Daoy (cell line): ENCODE measurements around the gene TTC9B. TPM values are rescaled to one million over a fixed set of nuclear protein-coding genes. Genes with fewer than 3 reads are reported as not detected.

Experiments used
- DNase-seq: peaks from one replicate; pipeline ENCODE4 v3.0.0-alpha.2; 2015; ENCODE audit warnings: low read depth
- total RNA-seq: library from RNA; depleted of rRNA; stranded (reverse); fragments of >200 nt; shearing (Covaris generic); gene quantifications from 2 replicates; pipeline ENCODE4 v1.2.3, GENCODE V29; 2014

The TTC9B gene
- total RNA-seq, 1 experiment from 2014 or later = not detected

DNA sequence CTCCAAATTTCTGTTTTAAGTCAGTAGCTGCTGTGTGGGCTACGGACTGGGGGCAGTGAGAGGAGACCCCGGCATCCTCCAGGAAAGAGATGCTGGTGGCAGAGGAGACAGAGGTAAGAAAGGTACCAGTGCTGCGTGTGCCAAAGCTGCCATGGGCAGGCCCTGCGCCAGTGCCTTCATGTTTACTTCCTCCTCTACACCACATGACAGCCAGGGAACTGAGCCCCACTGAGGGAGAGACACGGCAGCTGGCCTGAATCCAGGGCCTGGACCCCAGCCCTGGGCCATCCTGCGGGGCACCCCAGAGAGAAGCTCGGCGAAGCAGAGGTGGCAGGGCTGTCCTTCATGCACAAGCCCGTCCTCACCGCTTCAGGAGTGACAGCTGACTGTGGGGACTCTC lies 31.0 kb upstream of the TTC9B start:
- no peak for DNase-seq

DNA sequence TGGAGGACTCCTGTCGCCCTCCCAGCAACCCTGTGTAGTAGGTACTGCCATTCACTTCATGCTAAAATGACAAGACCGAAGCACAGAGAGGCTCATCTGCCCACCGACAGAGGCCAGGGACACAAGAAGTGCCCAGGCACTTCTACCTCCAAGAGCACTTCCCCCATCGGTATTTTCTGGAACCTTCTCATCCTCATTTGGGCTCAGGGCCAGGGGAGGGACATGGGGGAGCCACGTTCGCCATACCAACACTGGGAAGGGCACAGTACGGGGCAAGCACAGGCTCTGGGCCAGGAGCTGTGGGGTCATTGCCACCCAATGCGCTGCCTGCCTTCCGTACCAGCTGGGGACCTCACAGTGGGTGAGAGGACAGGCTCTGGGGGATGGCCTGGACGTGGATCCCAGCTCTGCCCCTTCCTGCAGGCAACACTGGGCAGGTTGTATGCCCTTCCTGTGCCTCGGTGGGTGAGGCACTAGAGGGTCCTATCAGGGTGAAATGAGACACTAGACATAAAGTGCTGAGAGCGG lies 29.6 kb upstream of the TTC9B start:
- no peak for DNase-seq

DNA sequence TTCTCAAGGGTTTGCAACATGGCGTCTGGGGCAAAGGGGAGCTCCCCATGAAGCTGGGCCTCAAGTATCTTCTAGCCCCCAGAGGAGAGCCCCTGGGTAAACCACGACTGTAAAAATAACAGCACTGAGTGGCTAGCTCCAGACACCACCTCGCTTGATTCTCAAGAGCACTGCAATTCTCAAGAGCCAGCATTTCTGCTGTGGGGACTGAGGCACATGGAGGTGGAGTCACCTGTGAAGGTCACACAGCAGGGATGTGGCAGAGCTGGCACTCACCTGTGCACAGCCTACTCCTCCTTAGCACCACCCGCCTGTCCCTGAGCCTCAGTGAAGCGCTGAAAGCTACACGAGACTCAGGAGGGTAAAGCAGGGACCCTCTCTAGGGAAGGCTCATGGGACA lies 29.0 kb upstream of the TTC9B start:
- DNase-seq = no peak

DNA sequence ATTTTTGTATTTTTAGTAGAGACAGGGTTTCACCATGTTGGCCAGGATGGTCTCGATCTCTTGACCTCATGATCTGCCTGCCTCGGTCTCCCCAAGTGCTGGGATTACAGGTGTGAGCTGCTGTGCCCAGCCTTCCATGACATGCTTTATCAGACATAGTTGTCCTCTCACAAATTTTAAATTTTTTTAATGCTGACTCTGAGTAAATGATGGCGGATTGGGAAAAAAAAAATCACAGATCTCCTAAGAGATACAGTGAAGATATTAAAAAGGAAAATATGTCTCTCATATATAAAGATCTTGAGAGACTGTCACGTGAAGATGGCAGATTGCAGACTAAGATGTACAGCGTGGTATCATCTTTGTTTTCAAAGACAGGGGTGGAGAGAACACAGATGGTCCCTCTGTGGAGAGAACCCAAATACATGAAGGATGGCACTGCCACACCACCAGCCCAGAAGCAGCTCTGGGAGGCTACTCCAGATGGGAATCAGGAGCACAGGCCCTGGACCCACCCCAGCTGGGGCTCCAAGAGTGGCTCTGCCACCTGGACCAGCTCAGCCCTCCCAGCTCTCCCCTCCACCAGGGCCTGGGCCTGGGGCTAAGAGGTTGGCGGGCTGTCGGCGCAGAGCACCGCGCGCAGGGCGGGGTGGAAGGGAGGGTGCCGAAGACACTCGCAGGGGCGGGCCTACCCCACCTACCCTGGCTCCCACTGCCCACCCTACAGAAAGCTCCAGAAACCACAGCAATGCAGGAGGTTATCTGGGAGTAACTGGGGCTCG lies 28.3 kb upstream of the TTC9B start:
- no peak for DNase-seq

DNA sequence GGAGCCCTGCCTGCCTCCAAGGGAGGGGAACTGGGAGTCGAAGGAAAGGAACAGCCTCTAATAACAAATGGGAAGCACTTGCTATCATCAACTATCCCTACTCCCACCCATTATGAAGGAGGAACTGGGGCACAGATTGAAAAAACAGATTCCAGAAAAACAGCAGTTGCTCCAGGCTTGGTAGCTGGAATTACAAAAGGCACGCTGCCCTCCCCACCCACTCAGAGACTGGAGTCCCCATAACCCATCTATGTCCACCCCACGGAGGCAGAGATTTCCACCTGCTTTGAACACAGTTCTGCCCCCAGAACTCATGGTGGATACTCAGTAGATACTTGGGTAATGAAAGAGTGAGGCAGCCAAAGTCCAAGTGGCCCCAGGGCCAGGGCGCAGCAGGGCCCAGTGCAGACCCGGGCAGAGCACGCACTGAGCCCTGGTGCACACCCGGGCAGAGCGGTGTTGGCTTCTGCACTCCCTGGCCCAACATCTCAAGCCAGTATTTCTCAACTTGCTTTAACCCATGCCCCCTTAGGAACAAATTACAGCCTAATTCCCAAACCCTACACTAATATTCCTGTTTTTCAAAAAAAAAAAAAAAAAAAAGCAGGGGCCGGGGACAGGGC lies 27.4 kb upstream of the TTC9B start:
- DNase-seq = no peak

DNA sequence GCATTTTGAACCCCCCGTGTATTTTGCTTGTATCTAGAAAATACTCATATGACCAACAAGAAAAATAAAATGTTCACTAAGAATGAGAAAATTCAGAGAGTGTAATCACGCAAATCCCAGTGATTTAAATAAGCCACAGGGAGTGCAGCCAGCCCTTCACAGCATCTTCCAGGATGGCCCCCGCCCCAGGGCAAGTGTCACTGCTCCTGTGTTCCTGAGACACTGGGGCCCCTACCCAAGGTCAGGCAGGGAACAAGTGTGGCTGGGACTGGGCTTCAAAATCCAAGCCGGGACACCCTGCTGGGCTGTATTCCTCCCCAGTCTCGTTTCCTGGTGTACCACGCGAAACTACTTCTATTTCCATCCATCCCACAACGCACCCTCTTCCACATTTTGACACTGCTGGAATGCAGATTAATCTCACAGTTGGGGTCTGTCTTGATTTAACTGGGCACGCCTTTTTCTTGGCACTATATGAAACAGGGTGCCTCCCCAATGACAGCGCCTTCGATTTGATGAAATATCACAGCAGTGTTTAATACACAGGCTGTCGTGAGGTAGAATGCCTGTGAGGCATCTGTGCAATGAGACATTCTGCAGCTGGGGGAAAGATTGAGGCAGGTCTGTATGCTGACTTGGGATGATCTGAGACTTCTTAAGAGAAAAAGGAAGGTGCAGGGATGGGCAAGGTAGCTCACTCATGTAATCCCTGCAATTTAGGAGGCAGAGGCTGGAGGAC lies 26.6 kb upstream of the TTC9B start:
- no peak for DNase-seq

DNA sequence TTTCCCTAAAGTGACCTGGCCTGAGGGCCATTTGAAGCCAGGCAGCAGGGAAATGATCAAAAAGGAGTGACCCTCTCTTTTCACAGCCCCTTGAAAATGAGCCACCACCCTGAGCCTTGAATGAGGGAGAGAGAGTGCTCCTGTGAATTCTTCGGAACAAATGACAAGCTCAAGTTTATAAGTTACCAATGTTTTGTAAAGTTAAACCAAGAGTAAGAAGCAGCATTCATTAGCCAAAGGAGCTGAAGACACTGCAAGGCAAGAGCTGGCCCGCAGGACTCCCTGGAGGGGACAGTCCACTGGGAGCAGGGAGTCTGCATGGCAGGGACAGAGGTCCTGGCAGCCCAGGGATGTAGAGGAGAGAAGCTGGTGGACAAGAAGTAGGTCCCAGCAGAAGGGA lies 25.0 kb upstream of the TTC9B start:
- no peak for DNase-seq

DNA sequence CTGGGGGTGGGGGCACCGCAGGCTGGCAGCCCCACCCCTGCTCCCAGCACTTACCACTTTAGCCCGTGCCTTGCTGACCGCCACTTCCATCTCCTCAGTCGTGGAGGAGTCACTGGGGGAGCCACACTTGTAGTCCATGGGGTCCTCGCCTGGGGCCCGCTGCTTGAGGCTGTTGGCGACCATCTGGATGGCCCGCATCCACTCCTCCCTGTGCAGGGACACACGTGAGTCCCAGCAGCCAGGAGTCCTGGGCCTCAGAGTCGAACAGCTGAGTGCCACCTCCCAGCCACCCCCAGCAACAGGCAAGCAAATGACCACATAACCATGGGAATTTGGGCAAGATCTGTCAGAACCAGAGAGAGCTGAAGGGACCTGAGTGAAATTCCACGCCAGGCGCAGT lies 24.3 kb upstream of the TTC9B start:
- no peak for DNase-seq

DNA sequence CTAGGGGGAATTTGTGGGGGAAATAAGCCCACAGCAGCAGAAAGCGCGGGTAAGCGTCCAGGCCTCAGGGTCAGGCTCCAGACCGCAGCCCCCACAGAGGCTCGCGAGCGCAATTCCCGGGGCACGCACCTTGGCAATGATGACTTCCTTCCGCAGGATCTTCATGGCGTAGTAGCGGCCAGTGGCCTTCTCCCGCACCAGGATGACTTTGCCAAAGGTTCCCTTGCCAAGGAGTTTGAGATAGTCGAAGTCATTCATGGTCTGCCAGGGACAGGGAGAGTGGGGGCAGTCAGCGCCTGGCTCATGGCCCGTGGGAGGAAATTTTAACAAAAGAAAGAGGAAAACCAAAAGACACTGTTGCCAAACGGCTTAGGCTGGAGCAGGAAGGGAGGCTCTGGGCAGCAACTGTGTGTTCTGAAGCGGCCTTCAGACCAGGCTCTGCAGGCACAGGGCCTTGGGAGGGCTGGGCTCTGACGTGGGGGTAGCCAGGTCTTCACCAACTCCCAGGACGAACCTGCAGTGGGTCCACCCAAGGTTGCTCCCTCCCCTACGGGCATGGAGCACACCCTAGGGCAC lies 23.7 kb upstream of the TTC9B start:
- DNase-seq = no peak

DNA sequence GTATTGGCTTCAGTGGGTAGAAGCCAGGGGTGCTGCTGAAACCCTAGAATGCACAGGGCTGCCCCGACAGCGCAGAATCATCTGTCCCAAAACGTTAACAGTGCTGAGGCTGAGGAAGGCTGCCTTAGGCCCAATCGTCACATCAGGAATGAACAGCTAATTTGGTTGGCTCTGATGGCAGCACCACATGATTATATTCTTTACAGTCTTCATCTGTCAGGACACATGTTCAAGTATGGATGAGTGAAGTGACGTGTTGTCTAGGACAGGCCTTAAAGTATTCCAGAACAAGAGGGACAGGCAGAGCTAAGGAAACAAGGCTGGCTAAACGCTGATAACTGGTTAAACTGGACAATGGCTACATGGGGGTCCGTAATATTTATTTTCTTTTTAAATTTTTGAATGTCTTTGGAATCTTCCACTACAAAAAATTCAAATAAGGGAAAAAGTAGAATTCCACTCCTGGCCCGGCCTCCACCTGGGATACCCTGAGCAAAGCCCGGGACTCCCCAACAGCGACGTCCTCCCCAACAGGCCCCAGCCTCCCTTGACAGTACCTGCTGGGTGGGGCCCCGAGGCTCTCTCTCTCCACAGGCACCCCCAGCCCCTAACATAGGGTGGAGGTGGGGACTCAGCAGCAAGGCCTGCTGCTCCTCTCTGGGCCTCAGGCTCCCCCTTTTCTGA lies 23.1 kb upstream of the TTC9B start:
- no peak for DNase-seq

DNA sequence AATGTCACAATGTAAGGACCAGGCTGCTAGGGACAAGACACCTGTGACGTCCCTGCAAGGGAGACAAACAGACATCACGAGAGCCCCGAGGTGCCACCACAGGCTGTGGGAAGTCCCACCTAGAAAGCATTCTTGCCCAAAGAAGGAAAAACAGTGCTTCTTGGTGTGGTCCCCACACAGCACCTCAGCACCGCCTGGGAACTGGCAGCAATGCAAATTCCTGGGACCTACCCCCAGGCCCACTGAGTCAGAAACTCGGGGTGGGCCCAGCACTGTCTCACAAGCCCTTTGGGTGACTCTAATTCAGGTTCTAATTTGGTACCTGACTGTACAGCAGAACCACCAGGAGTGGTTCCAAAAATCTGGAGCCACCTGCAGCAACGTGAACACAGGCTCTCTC lies 22.1 kb upstream of the TTC9B start:
- no peak for DNase-seq

DNA sequence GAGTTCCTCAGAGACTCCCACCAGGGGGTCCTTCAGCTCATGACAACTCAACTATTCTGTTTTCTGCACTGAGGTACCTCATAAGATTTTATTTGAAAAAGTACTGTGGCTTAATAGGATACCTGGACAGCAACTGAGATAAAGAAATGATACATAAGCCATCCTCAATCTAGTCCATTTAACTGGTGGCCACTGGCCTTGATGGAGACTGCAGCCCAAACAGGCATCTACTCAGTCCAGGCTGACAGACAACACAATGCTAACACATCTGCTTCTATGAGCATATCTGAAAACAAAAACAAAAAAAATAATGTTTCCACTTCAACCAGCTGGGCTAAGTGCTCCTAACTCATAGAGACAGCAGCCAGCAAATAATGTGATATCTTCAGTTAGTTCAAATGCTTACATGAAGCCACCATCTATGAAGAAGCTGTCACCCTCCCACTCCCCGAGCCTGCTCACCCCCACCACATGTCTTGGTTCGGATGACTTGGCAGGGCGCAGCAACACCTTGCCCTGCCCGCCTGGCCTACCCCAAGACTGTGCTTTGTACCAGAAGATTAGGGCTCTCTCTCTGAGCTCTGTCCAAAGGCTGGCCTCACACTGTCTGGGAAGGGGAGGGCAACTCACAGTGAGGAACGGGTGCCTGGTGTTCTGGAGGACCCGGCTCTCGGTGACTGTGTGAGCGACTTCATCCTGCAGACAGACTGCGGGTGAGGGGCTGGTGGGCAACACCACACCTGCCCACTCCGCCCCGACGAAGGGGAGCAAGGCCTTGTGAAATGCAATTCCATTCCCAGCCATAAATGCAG lies 21.4 kb upstream of the TTC9B start:
- DNase-seq = no peak

DNA sequence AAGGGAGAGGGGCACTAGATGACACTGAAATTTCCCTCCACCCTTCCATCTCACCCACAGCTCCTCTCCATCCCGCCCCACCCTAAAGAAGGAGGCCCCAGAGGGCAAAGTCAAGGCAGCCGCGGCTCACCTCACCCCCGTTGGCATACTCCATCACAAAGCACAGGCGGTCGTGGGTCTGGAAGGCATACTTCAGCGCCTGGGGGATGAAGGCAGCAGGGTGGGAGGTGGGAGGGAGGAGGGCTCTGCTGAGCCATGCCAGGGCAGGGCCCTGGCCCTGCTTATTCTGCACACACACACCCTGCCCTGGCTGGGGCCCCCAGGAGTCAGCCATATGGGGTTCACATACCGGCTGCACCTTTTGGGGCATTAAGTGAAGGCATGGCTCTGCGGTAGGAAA lies 20.6 kb upstream of the TTC9B start:
- no peak for DNase-seq

DNA sequence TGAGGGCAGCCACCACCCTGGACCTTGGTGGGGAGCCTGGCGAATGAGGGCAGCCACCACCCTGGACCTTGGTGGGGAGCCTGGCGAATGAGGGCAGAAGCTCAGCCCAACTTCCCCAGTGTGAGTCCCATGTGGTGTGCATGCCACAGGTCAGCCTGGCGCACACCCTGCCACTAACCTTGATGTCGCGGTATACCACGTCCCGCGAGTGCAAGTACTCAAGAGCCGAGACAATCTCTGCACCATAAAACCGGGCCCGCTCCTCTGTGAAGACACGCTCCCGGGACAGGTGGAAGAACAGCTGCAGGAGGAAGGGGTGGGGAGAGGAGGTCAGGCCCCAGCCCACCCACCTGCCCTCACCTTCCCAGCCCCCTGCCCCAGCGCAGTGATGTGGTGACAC lies 19.6 kb upstream of the TTC9B start:
- no peak for DNase-seq

DNA sequence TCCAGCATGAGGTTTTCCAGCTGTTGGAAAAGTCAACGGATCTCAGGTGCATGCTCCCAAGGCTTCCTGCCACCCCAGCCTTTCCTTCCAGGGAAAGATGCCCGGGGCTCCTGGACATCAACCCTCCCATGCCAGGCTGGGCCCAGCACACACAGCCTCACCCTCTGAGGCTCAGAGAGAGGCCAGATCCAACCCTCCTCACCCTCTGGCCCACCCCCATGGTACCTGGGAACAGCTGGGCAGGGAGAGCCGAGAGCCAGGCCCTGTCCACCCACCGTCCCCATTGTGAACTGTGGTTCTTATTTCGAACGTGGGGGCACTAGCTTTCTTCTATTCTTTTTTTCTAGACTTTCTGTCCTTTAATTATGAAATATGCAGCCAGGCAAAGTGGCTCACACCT lies 18.2 kb upstream of the TTC9B start:
- no peak for DNase-seq

DNA sequence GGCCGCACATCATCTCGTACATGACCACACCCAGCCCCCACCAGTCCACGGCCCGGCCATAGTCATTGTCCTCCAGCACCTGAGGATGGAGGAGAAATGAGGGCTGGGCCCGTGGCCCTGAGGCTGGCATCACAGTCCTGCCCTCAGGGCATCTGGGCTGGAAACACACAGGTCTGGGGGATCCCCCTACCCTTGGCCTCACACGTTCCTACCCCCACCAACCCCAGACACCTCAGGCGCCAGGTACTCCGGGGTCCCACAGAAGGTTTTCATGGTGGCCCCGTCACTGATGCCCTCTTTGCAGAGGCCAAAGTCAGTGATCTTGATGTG lies 17.8 kb upstream of the TTC9B start:
- DNase-seq = no peak

DNA sequence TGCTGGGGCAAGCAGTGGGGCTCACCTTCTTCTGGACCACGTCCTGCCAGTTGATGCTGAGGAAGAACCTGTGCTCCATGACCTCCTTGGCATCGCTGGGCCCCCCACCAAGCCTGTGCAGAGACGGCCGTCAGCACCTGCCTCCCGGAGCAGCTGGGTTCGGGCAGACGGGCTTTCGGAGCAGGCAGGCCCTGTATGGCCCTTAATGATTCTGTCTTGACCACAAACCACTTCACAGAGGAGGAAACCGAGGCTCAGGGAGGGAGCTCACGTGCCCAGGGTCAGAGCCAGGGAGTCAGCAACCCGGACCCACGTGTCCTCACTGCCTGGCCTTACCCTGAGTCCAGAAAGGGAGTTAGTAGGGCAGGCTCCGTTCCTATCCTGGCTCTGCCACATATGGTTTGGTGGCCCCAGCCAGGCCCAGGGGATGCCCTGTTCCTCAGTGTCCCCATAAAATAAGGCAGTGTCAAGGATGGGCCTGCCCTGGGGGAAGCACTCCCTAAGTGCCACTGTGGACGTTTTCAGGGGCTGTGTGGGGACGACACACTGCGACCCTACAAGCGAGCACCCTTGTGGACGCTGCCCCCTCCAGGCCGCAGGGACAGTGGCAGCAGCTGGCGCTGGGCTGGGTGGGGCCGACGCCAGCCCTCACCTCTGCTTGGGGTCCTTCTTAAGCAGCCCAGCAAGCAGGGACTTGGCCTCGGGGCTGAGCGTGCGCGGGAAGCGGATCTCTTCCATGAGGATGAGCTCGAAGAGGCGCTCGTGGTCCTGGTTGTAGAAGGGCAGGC lies 17.2 kb upstream of the TTC9B start:
- no peak for DNase-seq

DNA sequence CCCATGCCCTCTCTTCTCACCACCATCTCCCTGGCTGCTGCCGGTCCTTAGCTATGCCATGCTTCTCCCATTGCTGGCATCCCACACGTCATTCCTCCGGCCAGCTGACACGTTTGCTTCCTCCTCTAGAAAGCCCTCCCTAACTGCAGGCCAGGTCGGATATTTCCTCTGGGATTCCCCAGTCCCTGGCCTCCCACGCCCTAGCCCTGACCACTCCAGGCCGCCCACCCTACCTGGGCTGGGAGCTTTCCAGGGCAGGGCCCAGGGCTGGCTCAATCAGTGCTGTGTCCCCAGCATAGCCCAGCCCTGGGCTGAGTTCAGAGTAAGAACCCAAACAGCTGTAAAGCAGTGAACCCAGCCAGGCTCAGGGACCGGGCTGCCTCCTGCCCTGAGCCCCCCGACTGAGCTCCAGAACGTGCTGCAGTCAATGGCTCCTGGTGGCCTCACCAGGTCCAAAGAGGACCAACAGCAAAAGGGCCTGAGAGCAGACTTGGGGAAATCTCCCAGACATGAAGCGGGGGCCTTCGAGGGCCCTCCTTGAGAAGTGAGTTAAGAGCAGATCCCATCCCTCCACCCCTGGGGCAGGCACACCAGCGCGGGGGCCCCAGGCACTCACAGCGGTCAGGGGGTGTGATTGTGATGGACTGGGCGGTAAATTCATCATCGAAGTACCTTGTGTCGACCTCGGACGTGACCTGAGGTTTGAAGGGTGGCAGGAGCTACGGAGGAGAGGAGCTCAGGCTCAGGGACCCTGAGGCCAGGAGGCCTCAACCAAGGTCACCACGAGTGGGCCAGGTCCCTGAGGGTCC lies 16.4 kb upstream of the TTC9B start:
- no peak for DNase-seq

DNA sequence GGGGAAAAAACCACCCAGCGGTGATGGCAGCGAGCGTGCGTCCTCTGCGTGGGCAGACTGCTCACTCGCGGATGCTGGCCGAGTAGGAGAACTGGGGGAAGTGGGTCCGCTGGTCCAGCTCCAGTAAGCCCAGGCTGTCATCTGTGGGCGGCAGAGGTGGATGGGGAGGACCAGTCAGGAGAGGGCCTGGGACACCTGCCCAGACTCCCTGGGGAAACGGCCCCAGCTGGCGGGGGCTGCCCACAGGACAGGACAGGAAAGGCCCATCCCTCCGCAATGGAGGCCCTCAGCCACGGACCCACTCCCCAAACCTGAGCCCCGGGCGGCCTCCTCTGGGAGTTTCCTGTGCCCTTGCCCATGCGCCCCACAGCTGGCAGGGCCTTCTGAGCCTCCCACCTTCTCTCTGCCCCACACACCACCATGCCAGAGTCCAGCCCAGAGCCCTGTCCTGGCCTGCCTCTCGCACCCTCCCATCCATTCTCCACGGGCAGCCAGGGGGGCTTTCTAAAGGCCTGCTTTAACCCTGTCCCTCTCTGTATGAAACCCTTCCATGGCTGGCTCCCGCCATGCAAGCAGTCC lies 15.7 kb upstream of the TTC9B start:
- DNase-seq = no peak
